GM21825 (cell line): ENCODE data around the gene RNF220.
A peak's percentile ranks its signal among the peaks of the same experiment; 100 is the strongest.

ENCODE experiments used
- ATAC-seq: cut with Tn5 transposase; IDR thresholded peaks from one replicate; pipeline ENCODE4 v1.9.1; 2021; ENCODE audit warnings: mild to moderate bottlenecking, moderate library complexity; ENCODE audit not compliant: unreplicated experiment

RNF220 gene

DNA sequence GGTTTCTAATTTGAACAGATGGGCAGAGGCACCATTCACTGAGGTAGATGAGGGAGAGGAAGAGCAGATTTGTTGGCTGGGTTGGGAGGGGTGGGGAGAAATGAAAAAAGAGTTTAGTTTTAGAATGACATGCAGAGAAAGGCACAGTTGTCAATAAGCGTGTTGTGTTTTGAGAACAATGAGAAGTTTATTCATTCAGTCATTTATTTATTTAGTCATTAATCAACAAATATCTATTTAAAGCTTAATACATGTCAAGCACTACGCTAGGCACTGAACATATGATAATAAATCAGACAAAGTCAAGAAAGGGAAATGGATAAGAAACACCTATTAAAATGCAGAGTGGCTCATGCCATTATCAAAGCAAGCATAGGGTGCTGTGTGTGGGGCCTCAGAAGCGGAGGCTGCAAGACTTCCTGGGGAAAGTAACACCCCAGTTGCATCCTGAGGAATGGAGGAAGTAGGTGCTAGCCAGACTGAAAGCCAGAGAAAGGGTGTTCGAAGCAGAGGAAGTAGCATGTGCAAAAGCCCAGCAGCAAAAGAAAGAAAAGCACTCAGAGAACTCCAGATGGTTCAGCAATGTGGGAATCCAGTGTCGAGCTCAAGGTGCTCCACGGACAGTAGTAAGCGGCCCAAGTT, 114.1 kb downstream of the RNF220 start:
- no peak for ATAC-seq

GRCh38 chr1:44521378-44522080, 116.5 kb downstream of the RNF220 start:
- ATAC-seq: no peak

DNA sequence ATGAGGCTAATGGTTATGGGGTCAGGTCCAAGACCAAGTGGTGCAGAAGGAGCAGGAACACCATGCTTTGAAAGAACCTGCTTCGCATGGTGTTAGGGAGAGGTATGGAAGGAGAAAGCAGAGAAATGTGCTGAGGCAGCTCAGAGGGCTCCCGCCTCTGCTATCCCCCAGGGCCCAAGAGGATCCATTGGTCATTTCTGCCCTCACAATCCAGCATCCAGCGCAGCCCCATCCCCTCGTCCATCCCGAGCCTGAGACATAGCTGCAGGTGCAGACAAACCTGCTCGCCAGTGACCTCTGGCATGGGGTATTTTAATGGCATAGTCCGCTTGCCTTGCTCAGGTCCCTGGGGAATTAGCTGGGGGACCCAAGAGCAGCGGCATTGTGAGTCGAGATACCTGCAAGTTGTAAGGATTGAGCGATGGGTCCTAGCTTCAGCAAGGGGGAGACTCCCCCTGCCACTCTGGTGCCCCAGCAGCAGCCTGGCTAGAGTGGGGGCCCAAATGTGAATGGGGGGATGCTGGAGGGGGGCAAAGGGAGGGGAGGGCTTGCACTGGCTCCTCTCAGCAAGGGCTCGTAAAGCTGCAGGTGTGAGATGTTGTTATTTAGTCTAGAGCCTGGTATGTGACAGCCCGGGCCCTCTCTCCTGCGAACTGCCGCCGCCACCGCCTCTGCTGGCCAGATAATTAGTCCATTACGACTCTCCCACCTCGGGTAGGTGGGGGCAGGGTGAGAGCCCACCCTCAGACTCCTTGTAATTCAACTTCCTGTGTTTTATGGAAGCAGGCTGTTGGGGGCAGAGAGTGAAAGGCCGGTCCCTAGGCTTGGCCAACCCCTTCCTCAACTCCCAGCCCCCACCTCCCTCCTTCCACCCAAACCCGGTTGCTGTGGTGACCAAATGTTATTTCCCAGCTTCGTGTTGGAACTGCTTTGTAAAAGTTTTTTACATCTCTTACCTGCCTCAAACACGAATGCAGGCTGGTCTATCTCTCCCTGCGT, 118.8 kb downstream of the RNF220 start:
- no peak for ATAC-seq

DNA sequence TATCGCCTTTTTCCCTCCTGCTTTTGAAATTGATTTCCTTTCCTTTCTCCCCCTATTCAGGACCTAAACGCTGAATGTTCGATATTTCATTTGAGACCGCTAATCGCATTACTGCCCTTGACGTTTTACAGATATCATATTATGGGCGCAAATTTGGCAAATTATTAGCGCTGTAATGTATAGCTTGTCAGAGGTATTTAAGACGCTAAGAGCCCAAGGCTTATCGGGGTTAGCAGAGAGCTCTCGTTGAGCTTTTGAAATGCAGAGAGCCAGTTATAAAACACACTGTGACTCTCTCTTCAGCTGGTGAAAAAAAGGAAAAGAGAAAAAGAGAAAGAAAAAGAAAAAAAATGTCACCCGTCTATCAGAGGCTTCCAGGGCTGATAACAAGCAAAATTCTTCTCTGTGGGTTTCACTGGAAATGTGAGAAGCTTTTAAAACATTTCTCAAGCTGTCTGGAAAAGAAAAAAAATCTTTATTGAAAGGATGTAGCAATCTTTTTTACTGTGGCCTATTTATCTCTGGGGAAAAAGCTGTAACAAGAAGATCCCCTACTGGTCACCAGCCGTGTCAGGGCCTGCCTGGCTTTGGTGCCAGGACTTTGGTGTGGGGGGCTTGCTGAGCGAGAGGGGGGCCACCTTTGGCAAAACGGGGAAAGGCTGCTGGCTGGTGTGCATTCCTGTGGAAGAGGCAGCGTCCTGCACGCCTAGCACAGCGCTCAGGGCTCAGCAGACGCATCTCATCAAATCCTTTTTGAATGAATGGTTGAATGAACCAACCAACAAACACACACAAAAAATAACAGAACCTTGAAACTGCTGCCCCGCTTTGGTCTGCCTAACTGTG, 119.8 kb downstream of the RNF220 start:
- no peak for ATAC-seq

GRCh38 chr1:44526295-44527073, 121.4 kb downstream of the RNF220 start:
- ATAC-seq: no peak

DNA sequence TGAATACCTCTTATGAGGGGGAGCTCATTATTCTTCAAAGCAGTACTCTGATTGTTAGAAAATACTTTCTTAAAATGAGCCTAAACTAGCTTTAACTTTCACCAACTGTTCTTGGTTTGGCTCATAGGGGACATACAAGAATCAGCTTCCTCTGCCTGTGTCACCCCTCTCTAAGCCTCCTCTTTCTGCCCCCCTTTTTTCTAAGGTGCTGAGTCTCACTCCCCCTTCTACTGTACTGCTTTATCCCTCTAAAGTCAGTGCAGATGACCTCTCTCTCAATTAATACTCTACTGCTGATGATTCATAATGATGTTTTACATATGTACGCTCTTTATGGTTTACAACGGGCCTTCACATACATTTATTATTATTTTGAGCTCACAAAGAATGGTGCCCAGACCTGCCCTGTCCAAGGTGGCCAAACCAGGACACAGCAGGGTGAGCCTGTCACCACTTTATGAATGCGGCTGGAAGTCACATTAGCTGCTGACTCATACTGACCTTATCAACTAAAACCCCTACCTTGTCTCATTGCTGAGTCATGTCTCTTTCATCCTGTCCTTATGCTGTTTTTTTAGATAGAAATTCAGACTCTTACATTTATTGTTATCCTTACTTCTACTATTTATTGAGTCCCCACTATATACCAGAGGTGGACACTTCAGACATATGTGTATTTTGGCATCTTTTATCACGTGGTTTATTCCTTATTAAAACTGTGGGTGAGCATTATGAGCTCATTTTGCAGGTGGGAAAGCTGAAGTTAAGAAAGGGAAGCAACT, 126.9 kb downstream of the RNF220 start:
- ATAC-seq: peak; percentile 49

DNA sequence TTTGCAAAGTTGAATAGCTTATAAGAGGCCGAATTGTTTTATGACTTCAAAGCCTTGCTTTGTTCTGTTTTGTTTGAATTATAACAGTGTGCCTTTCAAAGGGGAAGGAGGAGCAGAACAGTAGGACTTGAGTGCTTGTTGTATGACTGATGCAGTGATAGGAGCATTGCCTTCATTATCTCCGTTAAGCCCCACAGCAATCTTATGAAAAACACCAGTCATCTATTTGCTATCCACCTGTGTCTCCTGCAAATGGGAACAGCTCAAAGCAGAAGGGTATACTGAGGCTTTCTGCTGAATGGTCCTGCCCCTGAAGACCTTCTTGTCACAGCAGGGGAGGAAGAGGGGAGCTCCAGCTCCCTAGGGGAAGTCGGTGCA, 127.5 kb downstream of the RNF220 start:
- ATAC-seq: no peak

DNA sequence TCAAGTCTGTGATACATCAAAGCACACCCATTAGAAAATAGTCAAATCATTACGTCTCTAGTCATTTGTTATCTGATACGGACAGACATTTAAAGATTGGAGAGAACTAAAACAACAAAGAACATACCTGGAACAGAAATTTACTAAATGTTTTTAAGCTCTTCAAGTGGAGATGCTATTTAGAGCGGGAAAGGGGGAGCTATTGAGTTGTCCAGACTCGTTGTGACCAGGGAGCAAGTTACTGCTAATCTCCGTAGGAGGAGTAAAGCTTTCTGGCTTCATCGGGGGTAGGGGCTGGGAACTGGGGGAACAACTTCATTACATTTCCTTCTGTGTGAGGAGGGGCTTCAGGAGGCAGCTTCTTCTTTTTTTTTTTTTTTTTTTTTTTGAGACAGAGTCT, 129.7 kb downstream of the RNF220 start:
- ATAC-seq: no peak

GRCh38 chr1:44536357-44537209, 131.5 kb downstream of the RNF220 start:
- no peak for ATAC-seq

- ATAC-seq: no peak
These were observed 132.5 kb downstream of the RNF220 start for GRCh38 chr1:44537538-44537937.

DNA sequence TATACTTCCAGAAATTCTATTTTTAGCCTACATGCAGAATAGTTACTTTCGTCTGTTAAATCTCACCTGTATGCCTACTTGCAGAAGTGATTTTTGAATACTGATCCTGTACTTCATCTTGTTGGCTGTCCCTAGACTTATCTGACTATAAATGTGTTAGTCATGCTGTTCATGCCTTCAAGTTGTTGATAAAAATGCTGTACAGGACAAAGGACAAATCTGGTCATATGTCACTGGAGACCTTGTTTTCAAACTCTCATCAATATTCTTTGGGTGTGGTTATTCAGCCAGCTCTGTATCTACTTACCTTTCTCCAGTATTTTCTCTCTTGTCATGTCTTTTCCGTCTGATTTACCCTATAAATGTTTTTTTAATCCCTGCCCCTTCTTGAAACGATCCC, 132.9 kb downstream of the RNF220 start:
- ATAC-seq: no peak

DNA sequence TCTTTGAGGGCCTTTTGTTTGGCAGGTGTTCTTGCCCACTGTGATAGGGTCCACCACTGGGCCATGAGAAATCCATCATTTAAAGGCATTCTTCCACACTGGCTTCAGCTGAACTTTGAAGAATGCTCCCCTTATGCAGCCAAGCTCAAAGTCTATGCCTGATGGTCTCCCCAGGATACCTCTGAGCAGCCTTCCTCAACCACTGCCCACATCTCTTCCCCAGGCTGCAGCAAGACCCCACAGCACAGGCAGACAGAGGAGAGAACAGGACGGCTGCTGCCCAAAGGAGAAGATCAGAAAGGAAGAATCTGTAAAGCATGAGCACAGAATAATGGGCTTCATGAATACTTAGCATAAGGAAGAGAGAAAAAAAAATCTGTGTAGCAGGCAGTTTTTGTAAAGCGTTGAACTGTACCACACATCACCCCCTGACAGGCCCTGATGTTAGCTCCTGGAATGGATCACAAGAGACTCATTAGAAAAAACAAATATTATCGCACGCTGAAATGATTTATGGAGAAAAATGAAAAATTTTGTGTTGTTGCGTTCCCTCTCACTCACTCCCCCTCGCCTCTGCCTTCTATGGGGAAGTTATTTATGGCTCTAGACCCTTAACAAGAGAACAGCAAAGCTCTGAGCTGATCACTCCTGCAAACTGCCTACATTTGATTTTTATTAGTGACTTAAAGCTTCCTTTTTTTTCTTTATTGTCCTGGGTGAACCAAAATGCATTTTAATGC, 135.1 kb downstream of the RNF220 start:
- ATAC-seq: no peak

- ATAC-seq: no peak
These were observed 137.5 kb downstream of the RNF220 start for GRCh38 chr1:44542420-44543063.

- no peak for ATAC-seq
These were observed 138.1 kb downstream of the RNF220 start for GRCh38 chr1:44543064-44543744.

DNA sequence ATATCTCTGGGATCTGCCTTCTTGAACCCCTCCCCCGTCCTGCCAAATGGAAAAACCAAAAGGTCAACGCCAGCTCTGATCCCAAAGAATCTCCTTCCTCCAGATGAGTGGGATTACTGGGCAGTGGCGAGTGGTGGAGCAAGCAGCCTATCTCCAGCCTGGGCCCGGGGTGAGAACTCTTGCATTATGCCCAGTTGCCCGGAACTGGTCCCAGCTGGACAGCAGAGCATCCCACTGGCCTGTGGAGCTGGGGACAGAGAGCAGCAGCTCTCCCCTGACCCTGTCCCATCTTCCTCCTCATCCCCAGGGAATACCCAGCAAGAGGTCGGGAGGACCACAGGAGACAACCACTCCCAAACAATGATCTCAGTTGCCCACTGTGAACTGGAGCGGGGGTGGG, 138.7 kb downstream of the RNF220 start:
- ATAC-seq: no peak

- ATAC-seq: no peak
These were observed 139.9 kb downstream of the RNF220 start for GRCh38 chr1:44544960-44545359.
